Measurements from ENCODE around the gene OR2A12. TPM values are rescaled to one million over a fixed set of nuclear protein-coding genes. Genes with fewer than 3 reads are reported as not detected.
"Not testable (repeated sequence)": the region's sequence is repeated elsewhere in the genome, so short reads cannot be mapped to it uniquely, and the experiment has no call there.

The OR2A12 gene
- total RNA-seq, 1 donor from 2014 or later: not detected

DNA sequence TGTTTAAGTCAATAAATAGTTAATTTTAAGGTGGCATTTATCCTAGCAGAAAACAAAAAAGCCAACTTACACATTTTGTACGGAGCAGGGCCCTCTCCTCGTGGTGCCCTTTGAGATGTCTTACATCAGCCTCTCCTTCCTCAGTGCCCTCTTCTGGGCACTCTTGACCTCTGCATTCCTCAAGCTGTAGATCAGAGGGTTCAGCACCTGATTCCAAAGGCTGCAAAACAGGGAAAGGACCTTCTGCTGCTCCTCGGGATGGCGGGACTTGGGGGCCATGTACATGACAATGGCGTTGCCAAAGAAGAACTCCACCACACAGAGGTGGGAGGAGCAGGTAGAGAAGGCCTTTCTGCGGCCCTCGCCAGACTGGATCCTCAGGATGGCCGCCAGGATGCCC is 32.3 kb downstream of the OR2A12 start:
- peaks cover 11% of the 10 kb centered on the region for H3K27me3 Mint-ChIP-seq (ENCODE audit: low read depth)

GRCh38 chr7:144122876-144123275 is 36.8 kb downstream of the OR2A12 start, which contains the start of gene OR2A14:
OR2A14 (plus strand) TSS chr7:144123176; CDS start chr7:144129113, 5,937 bp downstream.
- Mint-ChIP-seq H3K4me1 (no peaks in the 10 kb centered on the region), H3K4me3 (no peak within 1 kb of the TSS), H3K27me3 (ENCODE audit: low read depth) (peaks cover 12% of the 10 kb centered on the region), H3K27ac (no peak within 1 kb of the TSS), H3K9me3 (peaks cover 6% of the 10 kb centered on the region), H3K36me3 (no peaks in the 10 kb centered on the region)
- no peak for DNase-seq (ENCODE audit: low spot score in 2 of 2, unreplicated experiment in 2 of 2)
- TF ChIP-seq, protein P1, sequence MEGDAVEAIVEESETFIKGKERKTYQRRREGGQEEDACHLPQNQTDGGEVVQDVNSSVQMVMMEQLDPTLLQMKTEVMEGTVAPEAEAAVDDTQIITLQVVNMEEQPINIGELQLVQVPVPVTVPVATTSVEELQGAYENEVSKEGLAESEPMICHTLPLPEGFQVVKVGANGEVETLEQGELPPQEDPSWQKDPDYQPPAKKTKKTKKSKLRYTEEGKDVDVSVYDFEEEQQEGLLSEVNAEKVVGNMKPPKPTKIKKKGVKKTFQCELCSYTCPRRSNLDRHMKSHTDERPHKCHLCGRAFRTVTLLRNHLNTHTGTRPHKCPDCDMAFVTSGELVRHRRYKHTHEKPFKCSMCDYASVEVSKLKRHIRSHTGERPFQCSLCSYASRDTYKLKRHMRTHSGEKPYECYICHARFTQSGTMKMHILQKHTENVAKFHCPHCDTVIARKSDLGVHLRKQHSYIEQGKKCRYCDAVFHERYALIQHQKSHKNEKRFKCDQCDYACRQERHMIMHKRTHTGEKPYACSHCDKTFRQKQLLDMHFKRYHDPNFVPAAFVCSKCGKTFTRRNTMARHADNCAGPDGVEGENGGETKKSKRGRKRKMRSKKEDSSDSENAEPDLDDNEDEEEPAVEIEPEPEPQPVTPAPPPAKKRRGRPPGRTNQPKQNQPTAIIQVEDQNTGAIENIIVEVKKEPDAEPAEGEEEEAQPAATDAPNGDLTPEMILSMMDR (IDR thresholded peaks at IDR 0.05; ENCODE audit: unreplicated experiment): no peak

More for the DNA sequence above, 32.3 kb downstream of the OR2A12 start:
- Mint-ChIP-seq H3K36me3 (no peaks in the 10 kb centered on the region), H3K9me3 (peaks cover 6% of the 10 kb centered on the region), H3K27ac (no peak overlapping the region), H3K4me1 (no peaks in the 10 kb centered on the region), H3K4me3 (no peak overlapping the region)
- TF ChIP-seq, protein P1 (IDR thresholded peaks at IDR 0.05; ENCODE audit: unreplicated experiment): no peak
- DNase-seq (ENCODE audit: low spot score in 2 of 2, unreplicated experiment in 2 of 2): no peak

GRCh38 chr7:144127714-144128334 is 41.7 kb downstream of the OR2A12 start:
- peak; percentile 76 to 89 for DNase-seq (ENCODE audit: low spot score in 2 of 2, unreplicated experiment in 2 of 2)
- TF ChIP-seq, protein P1 (IDR thresholded peaks at IDR 0.05; ENCODE audit: unreplicated experiment): peak; percentile 83
- Mint-ChIP-seq H3K4me3 (no peak overlapping the region), H3K36me3 (no peaks in the 10 kb centered on the region), H3K9me3 (no peaks in the 10 kb centered on the region), H3K27me3 (ENCODE audit: low read depth) (peaks cover 14% of the 10 kb centered on the region), H3K4me1 (no peaks in the 10 kb centered on the region), H3K27ac (no peak overlapping the region)

DNA sequence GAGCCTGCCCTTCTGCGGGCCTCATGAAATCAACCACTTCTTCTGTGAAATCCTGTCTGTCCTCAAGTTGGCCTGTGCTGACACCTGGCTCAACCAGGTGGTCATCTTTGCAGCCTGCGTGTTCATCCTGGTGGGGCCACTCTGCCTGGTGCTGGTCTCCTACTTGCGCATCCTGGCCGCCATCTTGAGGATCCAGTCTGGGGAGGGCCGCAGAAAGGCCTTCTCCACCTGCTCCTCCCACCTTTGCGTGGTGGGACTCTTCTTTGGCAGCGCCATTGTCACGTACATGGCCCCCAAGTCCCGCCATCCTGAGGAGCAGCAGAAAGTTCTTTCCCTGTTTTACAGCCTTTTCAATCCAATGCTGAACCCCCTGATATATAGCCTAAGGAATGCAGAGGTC is 43.5 kb downstream of the OR2A12 start:
- not testable (repeated sequence) for H3K36me3 Mint-ChIP-seq; H3K4me3 Mint-ChIP-seq; DNase-seq (ENCODE audit: low spot score in 2 of 2, unreplicated experiment in 2 of 2); H3K4me1 Mint-ChIP-seq; H3K9me3 Mint-ChIP-seq; H3K27ac Mint-ChIP-seq
- peaks cover 12% of the 10 kb centered on the region for H3K27me3 Mint-ChIP-seq (ENCODE audit: low read depth)

GRCh38 chr7:144130730-144131129 is 44.7 kb downstream of the OR2A12 start:
- H3K9me3 Mint-ChIP-seq: no peaks in the 10 kb centered on the region
- peaks cover 12% of the 10 kb centered on the region for H3K27me3 Mint-ChIP-seq (ENCODE audit: low read depth)
- TF ChIP-seq, protein P1 (IDR thresholded peaks at IDR 0.05; ENCODE audit: unreplicated experiment): no peak
- H3K4me3 Mint-ChIP-seq: no peak overlapping the region
- no peaks in the 10 kb centered on the region for H3K4me1 Mint-ChIP-seq
- no peak for DNase-seq (ENCODE audit: low spot score in 2 of 2, unreplicated experiment in 2 of 2)
- no peak overlapping the region for H3K27ac Mint-ChIP-seq
- no peaks in the 10 kb centered on the region for H3K36me3 Mint-ChIP-seq

- H3K4me1 Mint-ChIP-seq: no peaks in the 10 kb centered on the region
- H3K27me3 Mint-ChIP-seq (ENCODE audit: low read depth): peaks cover 14% of the 10 kb centered on the region
- no peaks in the 10 kb centered on the region for H3K9me3 Mint-ChIP-seq
- no peaks in the 10 kb centered on the region for H3K36me3 Mint-ChIP-seq
- H3K4me3 Mint-ChIP-seq: no peak overlapping the region
- TF ChIP-seq, protein P1 (IDR thresholded peaks at IDR 0.05; ENCODE audit: unreplicated experiment): no peak
- no peak for DNase-seq (ENCODE audit: low spot score in 2 of 2, unreplicated experiment in 2 of 2)
- no peak overlapping the region for H3K27ac Mint-ChIP-seq
Measured at GRCh38 chr7:144132262-144132661, 46.2 kb downstream of the OR2A12 start.

Data from mesothelial cell of epicardium (in vitro differentiated cells).